OCI-LY7 (cell line): ENCODE data around the gene COL24A1. TPM values are rescaled to one million over a fixed set of nuclear protein-coding genes. Genes with fewer than 3 reads are reported as not detected.
A peak's percentile ranks its signal among the peaks of the same experiment; 100 is the strongest.
"Not testable (repeated sequence)": the region's sequence is repeated elsewhere in the genome, so short reads cannot be mapped to it uniquely, and the experiment has no call there.

Experiments used
- BruUV-seq: library from RNA; stranded (reverse); fragments of 400-500 nt; replicated peaks from 2 replicates; lab custom pipeline; 2021; lab: Mats Ljungman, UMichigan
- CTCF ChIA-PET: fragments of 300-600 bp; sonication (Branson Sonifier 250); formaldehyde crosslinking; loops from one replicate; lab custom pipeline; 2022; ENCODE audit warnings: antibody characterized with exemption; ENCODE audit not compliant: unreplicated experiment; lab: Charles Lee
- POLR2A ChIA-PET: fragments of 300-600 bp; sonication (Branson Sonifier 250); formaldehyde crosslinking; loops from one replicate; lab custom pipeline; 2022; ENCODE audit warnings: antibody characterized with exemption; lab: Charles Lee
- DNase-seq: peaks from one replicate; pipeline ENCODE4 v3.0.0-alpha.2; 2015; ENCODE audit warnings: low spot score
- H2AFZ ChIP-seq: fragments of 200-600 bp; sonication (generic), shearing (Covaris generic); 2 replicates; pipeline ENCODE4 v1.6.1; 2014; ENCODE audit warnings: mild to moderate bottlenecking, antibody characterized with exemption, low read length, moderate library complexity
- H3K27ac ChIP-seq: fragments of 200-600 bp; sonication (generic); 2 replicates; pipeline ENCODE4 v1.5.1; 2014; ENCODE audit warnings: mixed run types, low read depth, mild to moderate bottlenecking, moderate library complexity, low read length, inconsistent platforms; ENCODE audit not compliant: poor library complexity, severe bottlenecking
- H3K36me3 ChIP-seq: fragments of 200-600 bp; sonication (generic); 2 replicates; pipeline ENCODE4 v1.6.1; 2014; ENCODE audit warnings: mild to moderate bottlenecking, antibody characterized with exemption, low read length, moderate library complexity, mixed read lengths; ENCODE audit not compliant: insufficient read depth
- H3K4me1 ChIP-seq: fragments of 200-600 bp; sonication (generic); 2 replicates; pipeline ENCODE4 v1.5.1; 2014; ENCODE audit warnings: mild to moderate bottlenecking, low read length; ENCODE audit not compliant: insufficient read depth, poor library complexity, severe bottlenecking
- H3K4me2 ChIP-seq: fragments of 200-600 bp; sonication (generic); 2 replicates; pipeline ENCODE4 v1.6.1; 2014; ENCODE audit warnings: mild to moderate bottlenecking, low read length
- H3K4me3 ChIP-seq: fragments of 200-600 bp; sonication (generic); 2 replicates; pipeline ENCODE4 v1.5.1; 2014; ENCODE audit warnings: mild to moderate bottlenecking, low read depth, low read length; ENCODE audit not compliant: poor library complexity, severe bottlenecking
- H3K79me2 ChIP-seq: fragments of 200-600 bp; sonication (generic); 2 replicates; pipeline ENCODE4 v1.6.1; 2016; ENCODE audit warnings: low read depth, mild to moderate bottlenecking, low read length, moderate library complexity, mixed read lengths; ENCODE audit not compliant: insufficient read depth
- H3K9me2 ChIP-seq: fragments of 200-600 bp; sonication (generic); 2 replicates; pipeline ENCODE4 v1.6.1; 2016; ENCODE audit warnings: mild to moderate bottlenecking, low read length, mixed read lengths; ENCODE audit not compliant: insufficient read depth
- H3K9me3 ChIP-seq: fragments of 200-600 bp; sonication (generic); 2 replicates; pipeline ENCODE4 v1.6.1; 2014; ENCODE audit warnings: mild to moderate bottlenecking, mixed run types, low read length, mixed read lengths
- H4K20me1 ChIP-seq: fragments of 200-600 bp; sonication (generic); 2 replicates; pipeline ENCODE4 v1.6.1; 2014; ENCODE audit warnings: mild to moderate bottlenecking, antibody characterized with exemption, low read length, moderate library complexity, mixed read lengths; ENCODE audit not compliant: insufficient read depth
- EZH2phosphoT487 ChIP-seq: fragments of 200-600 bp; sonication (generic); IDR thresholded peaks from 2 replicates; pipeline ENCODE4 v1.6.1; 2018; ENCODE audit warnings: low read depth, borderline replicate concordance, mild to moderate bottlenecking, mixed run types, antibody characterized with exemption, low read length, moderate library complexity, mixed read lengths
- intact Hi-C: fragments of 100-400 bp; cut with micrococcal nuclease; formaldehyde crosslinking; loops from one replicate; pipeline ENCODE4 v1.10.0; 2022; ENCODE audit not compliant: unreplicated experiment
- total RNA-seq, 2 experiments: library from RNA; depleted of rRNA in 1 of 2; stranded (reverse); fragments of >200 nt in 1 of 2; shearing (Covaris generic) in 1 of 2; gene quantifications; 2 replicates each; pipeline ENCODE4 v1.2.3, GENCODE V29; 2014 to 2022
- TF ChIP-seq, protein P1 (sequence below): fragments of 200-600 bp; sonication (generic); conservative IDR thresholded peaks from 2 replicates; pipeline ENCODE4 v1.5.1; 2014; ENCODE audit warnings: mild to moderate bottlenecking, antibody characterized with exemption, low read length, moderate library complexity, mixed read lengths

The COL24A1 gene
- total RNA-seq, 2 experiments from 2014 or later = 0.06 to 0.23 TPM

- H3K36me3 ChIP-seq = no peaks in the 10 kb centered on the region
- POLR2A ChIA-PET = no interaction called here
- no peak overlapping the region for H3K4me3 ChIP-seq
- no peaks in the 10 kb centered on the region for H3K9me3 ChIP-seq
- peaks cover 3% of the 10 kb centered on the region for H3K4me1 ChIP-seq
- DNase-seq = no peak
- no peaks in the 10 kb centered on the region for H3K79me2 ChIP-seq
- H2AFZ ChIP-seq = no peak overlapping the region
- CTCF ChIA-PET = no interaction called here
- no peak overlapping the region for H3K27ac ChIP-seq
- no peak overlapping the region for H3K4me2 ChIP-seq
- no peaks in the 10 kb centered on the region for H4K20me1 ChIP-seq
- intact Hi-C loops = no loop called here
- H3K9me2 ChIP-seq = no peaks in the 10 kb centered on the region
- BruUV-seq = no TSS peak
- no peak for TF ChIP-seq EZH2phosphoT487
- TF ChIP-seq, protein P1, sequence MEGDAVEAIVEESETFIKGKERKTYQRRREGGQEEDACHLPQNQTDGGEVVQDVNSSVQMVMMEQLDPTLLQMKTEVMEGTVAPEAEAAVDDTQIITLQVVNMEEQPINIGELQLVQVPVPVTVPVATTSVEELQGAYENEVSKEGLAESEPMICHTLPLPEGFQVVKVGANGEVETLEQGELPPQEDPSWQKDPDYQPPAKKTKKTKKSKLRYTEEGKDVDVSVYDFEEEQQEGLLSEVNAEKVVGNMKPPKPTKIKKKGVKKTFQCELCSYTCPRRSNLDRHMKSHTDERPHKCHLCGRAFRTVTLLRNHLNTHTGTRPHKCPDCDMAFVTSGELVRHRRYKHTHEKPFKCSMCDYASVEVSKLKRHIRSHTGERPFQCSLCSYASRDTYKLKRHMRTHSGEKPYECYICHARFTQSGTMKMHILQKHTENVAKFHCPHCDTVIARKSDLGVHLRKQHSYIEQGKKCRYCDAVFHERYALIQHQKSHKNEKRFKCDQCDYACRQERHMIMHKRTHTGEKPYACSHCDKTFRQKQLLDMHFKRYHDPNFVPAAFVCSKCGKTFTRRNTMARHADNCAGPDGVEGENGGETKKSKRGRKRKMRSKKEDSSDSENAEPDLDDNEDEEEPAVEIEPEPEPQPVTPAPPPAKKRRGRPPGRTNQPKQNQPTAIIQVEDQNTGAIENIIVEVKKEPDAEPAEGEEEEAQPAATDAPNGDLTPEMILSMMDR = no peak
These were observed 317.1 kb downstream of the COL24A1 start for GRCh38 chr1:85839459-85839858.

- no peak overlapping the region for H3K4me3 ChIP-seq
- H3K79me2 ChIP-seq = no peaks in the 10 kb centered on the region
- CTCF ChIA-PET = no interaction called here
- H3K27ac ChIP-seq = no peak overlapping the region
- H4K20me1 ChIP-seq = no peaks in the 10 kb centered on the region
- peak; percentile 14 for DNase-seq
- no peak overlapping the region for H3K4me2 ChIP-seq
- no TSS peak for BruUV-seq
- no peaks in the 10 kb centered on the region for H3K9me2 ChIP-seq
- intact Hi-C loops = no loop called here
- POLR2A ChIA-PET = no interaction called here
- H3K4me1 ChIP-seq = peaks cover 3% of the 10 kb centered on the region
- H3K9me3 ChIP-seq = no peaks in the 10 kb centered on the region
- no peak overlapping the region for H2AFZ ChIP-seq
- no peak for TF ChIP-seq EZH2phosphoT487
- TF ChIP-seq, protein P1 = no peak
- no peaks in the 10 kb centered on the region for H3K36me3 ChIP-seq
These were observed 318.3 kb downstream of the COL24A1 start for GRCh38 chr1:85838238-85838637.

- H3K9me2 ChIP-seq = no peaks in the 10 kb centered on the region
- intact Hi-C loops = no loop called here
- no peak for DNase-seq
- BruUV-seq = no TSS peak
- no peak overlapping the region for H2AFZ ChIP-seq
- H4K20me1 ChIP-seq = no peaks in the 10 kb centered on the region
- H3K9me3 ChIP-seq = no peaks in the 10 kb centered on the region
- CTCF ChIA-PET = no interaction called here
- TF ChIP-seq, protein P1 = no peak
- TF ChIP-seq EZH2phosphoT487 = no peak
- no peak overlapping the region for H3K4me3 ChIP-seq
- H3K79me2 ChIP-seq = no peaks in the 10 kb centered on the region
- no peak overlapping the region for H3K27ac ChIP-seq
- H3K4me1 ChIP-seq = peaks cover 3% of the 10 kb centered on the region
- no peak overlapping the region for H3K4me2 ChIP-seq
- no peaks in the 10 kb centered on the region for H3K36me3 ChIP-seq
- POLR2A ChIA-PET = interaction anchor here (0.7 kb wide), 1 partner anchor 359 kb away, joined by 3 read pairs; no protein-coding TSS in a partner anchor
These were observed 319.8 kb downstream of the COL24A1 start for GRCh38 chr1:85836736-85837135.

DNA sequence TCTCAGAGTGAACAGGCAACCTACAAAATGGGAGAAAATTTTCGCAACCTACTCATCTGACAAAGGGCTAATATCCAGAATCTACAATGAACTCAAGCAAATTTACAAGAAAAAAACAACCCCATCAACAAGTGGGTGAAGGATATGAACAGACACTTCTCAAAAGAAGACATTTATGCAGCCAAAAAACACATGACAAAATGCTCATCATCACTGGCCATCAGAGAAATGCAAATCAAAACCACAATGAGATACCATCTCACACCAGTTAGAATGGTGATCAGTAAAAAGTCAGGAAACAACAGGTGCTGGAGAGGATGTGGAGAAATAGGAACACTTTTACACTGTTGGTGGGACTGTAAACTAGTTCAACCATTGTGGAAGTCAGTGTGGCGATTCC is 323.4 kb downstream of the COL24A1 start:
- H3K9me2 ChIP-seq, H3K4me1 ChIP-seq, DNase-seq, CTCF ChIA-PET, H3K36me3 ChIP-seq, H3K79me2 ChIP-seq, H4K20me1 ChIP-seq, intact Hi-C loops, BruUV-seq, H2AFZ ChIP-seq, H3K9me3 ChIP-seq, POLR2A ChIA-PET, H3K27ac ChIP-seq, H3K4me2 ChIP-seq, H3K4me3 ChIP-seq: not testable (repeated sequence)
